ENCODE data around the gene EID3. TPM values are rescaled to one million over a fixed set of nuclear protein-coding genes. Genes with fewer than 3 reads are reported as not detected.

The EID3 gene
- polyA plus RNA-seq, 2 donors = 0.74 to 1.0 TPM

GRCh38 chr12:104295954-104296353 is 7.6 kb upstream of the EID3 start:
- H3K4me1 ChIP-seq (ENCODE audit: control insufficient read depth in 2 of 2, insufficient read depth in 2 of 2, low read length in 1 of 2) = peaks cover 0 to 3% of the 10 kb centered on the region in 2 donors
- H3K36me3 ChIP-seq (ENCODE audit: control insufficient read depth in 2 of 2, insufficient read depth in 2 of 2, low read length in 1 of 2) = peaks cover 3% of the 10 kb centered on the region in 2 donors
- no peak overlapping the region for H3K4me3 ChIP-seq (ENCODE audit: low read depth in 1 of 2, low read length in 2 of 2)

GRCh38 chr12:104296718-104297117 is 6.8 kb upstream of the EID3 start:
- Histone ChIP-seq H3K4me1 (ENCODE audit: control insufficient read depth in 2 of 2, insufficient read depth in 2 of 2, low read length in 1 of 2) (peaks cover 0 to 3% of the 10 kb centered on the region in 2 donors), H3K9me3 (ENCODE audit: control insufficient read depth in 2 of 2, insufficient read depth in 1 of 2, low read depth in 1 of 2, low read length in 1 of 2) (no peaks in the 10 kb centered on the region), H3K27me3 (ENCODE audit: control insufficient read depth in 1 of 2, insufficient read depth in 2 of 2, low read length in 2 of 2) (no peaks in the 10 kb centered on the region), H3K4me3 (ENCODE audit: low read depth in 1 of 2, low read length in 2 of 2) (no peak overlapping the region), H3K36me3 (ENCODE audit: control insufficient read depth in 2 of 2, insufficient read depth in 2 of 2, low read length in 1 of 2) (peaks cover 3% of the 10 kb centered on the region in 2 donors), H3K27ac (ENCODE audit: low read depth in 2 of 2, low read length in 1 of 2) (no peak overlapping the region)
- WGBS, 2 donors = 67 to 75% methylated on average over 4 of the region's 4 CpGs

More at GRCh38 chr12:104295954-104296353, 7.6 kb upstream of the EID3 start:
- no peaks in the 10 kb centered on the region for H3K9me3 ChIP-seq (ENCODE audit: control insufficient read depth in 2 of 2, insufficient read depth in 1 of 2, low read depth in 1 of 2, low read length in 1 of 2)
- H3K27me3 ChIP-seq (ENCODE audit: control insufficient read depth in 1 of 2, insufficient read depth in 2 of 2, low read length in 2 of 2) = no peaks in the 10 kb centered on the region
- WGBS, 2 donors = 81 to 90% methylated on average over 1 of the region's 1 CpG
- H3K27ac ChIP-seq (ENCODE audit: low read depth in 2 of 2, low read length in 1 of 2) = no peak overlapping the region

- Histone ChIP-seq H3K27ac (ENCODE audit: low read depth in 2 of 2, low read length in 1 of 2) (no peak overlapping the region), H3K4me1 (ENCODE audit: control insufficient read depth in 2 of 2, insufficient read depth in 2 of 2, low read length in 1 of 2) (peaks cover 0 to 3% of the 10 kb centered on the region in 2 donors), H3K9me3 (ENCODE audit: control insufficient read depth in 2 of 2, insufficient read depth in 1 of 2, low read depth in 1 of 2, low read length in 1 of 2) (no peaks in the 10 kb centered on the region), H3K36me3 (ENCODE audit: control insufficient read depth in 2 of 2, insufficient read depth in 2 of 2, low read length in 1 of 2) (peaks cover 3% of the 10 kb centered on the region in 2 donors), H3K27me3 (ENCODE audit: control insufficient read depth in 1 of 2, insufficient read depth in 2 of 2, low read length in 2 of 2) (no peaks in the 10 kb centered on the region), H3K4me3 (ENCODE audit: low read depth in 1 of 2, low read length in 2 of 2) (no peak overlapping the region)
- 86 to 87% methylated on average over 10 of the region's 10 CpGs for WGBS, 2 donors
Observed at GRCh38 chr12:104297477-104298113, 5.9 kb upstream of the EID3 start.

- Histone ChIP-seq H3K9me3 (ENCODE audit: control insufficient read depth in 2 of 2, insufficient read depth in 1 of 2, low read depth in 1 of 2, low read length in 1 of 2) (no peaks in the 10 kb centered on the region), H3K4me1 (ENCODE audit: control insufficient read depth in 2 of 2, insufficient read depth in 2 of 2, low read length in 1 of 2) (peaks cover 2 to 3% of the 10 kb centered on the region in 2 donors), H3K36me3 (ENCODE audit: control insufficient read depth in 2 of 2, insufficient read depth in 2 of 2, low read length in 1 of 2) (no peaks in the 10 kb centered on the region), H3K27ac (ENCODE audit: low read depth in 2 of 2, low read length in 1 of 2) (no peak overlapping the region), H3K4me3 (ENCODE audit: low read depth in 1 of 2, low read length in 2 of 2) (no peak overlapping the region), H3K27me3 (ENCODE audit: control insufficient read depth in 1 of 2, insufficient read depth in 2 of 2, low read length in 2 of 2) (no peaks in the 10 kb centered on the region)
- 74 to 81% methylated on average over 6 of the region's 6 CpGs for WGBS, 2 donors
Observed at GRCh38 chr12:104299842-104300481, 3.6 kb upstream of the EID3 start.

- Histone ChIP-seq H3K4me1 (ENCODE audit: control insufficient read depth in 2 of 2, insufficient read depth in 2 of 2, low read length in 1 of 2) (peaks cover 0 to 2% of the 10 kb centered on the region in 2 donors), H3K27me3 (ENCODE audit: control insufficient read depth in 1 of 2, insufficient read depth in 2 of 2, low read length in 2 of 2) (no peaks in the 10 kb centered on the region), H3K9me3 (ENCODE audit: control insufficient read depth in 2 of 2, insufficient read depth in 1 of 2, low read depth in 1 of 2, low read length in 1 of 2) (no peaks in the 10 kb centered on the region), H3K4me3 (ENCODE audit: low read depth in 1 of 2, low read length in 2 of 2) (peak overlapping the region; percentile 51 to 59), H3K27ac (ENCODE audit: low read depth in 2 of 2, low read length in 1 of 2) (peak overlapping the region; percentile 57 to 86), H3K36me3 (ENCODE audit: control insufficient read depth in 2 of 2, insufficient read depth in 2 of 2, low read length in 1 of 2) (no peaks in the 10 kb centered on the region)
- WGBS, 2 donors = 80 to 85% methylated on average over 10 of the region's 10 CpGs
Observed at GRCh38 chr12:104304261-104305009, 896 bp downstream of the EID3 start.

- WGBS, 2 donors = 85 to 91% methylated on average over 2 of the region's 2 CpGs
- Histone ChIP-seq H3K36me3 (ENCODE audit: control insufficient read depth in 2 of 2, insufficient read depth in 2 of 2, low read length in 1 of 2) (peaks cover 0 to 3% of the 10 kb centered on the region in 2 donors), H3K9me3 (ENCODE audit: control insufficient read depth in 2 of 2, insufficient read depth in 1 of 2, low read depth in 1 of 2, low read length in 1 of 2) (no peaks in the 10 kb centered on the region), H3K27ac (ENCODE audit: low read depth in 2 of 2, low read length in 1 of 2) (no peak overlapping the region), H3K4me3 (ENCODE audit: low read depth in 1 of 2, low read length in 2 of 2) (no peak overlapping the region), H3K27me3 (ENCODE audit: control insufficient read depth in 1 of 2, insufficient read depth in 2 of 2, low read length in 2 of 2) (no peaks in the 10 kb centered on the region), H3K4me1 (ENCODE audit: control insufficient read depth in 2 of 2, insufficient read depth in 2 of 2, low read length in 1 of 2) (peaks cover 0 to 2% of the 10 kb centered on the region in 2 donors)
Observed at GRCh38 chr12:104305349-104305748, 1.8 kb downstream of the EID3 start.

- peaks cover 0 to 2% of the 10 kb centered on the region in 2 donors for H3K4me1 ChIP-seq (ENCODE audit: control insufficient read depth in 2 of 2, insufficient read depth in 2 of 2, low read length in 1 of 2)
- 73 to 87% methylated on average over 2 of the region's 2 CpGs for WGBS, 2 donors
- no peak overlapping the region for H3K4me3 ChIP-seq (ENCODE audit: low read depth in 1 of 2, low read length in 2 of 2)
- H3K36me3 ChIP-seq (ENCODE audit: control insufficient read depth in 2 of 2, insufficient read depth in 2 of 2, low read length in 1 of 2) = peaks cover 0 to 3% of the 10 kb centered on the region in 2 donors
- no peaks in the 10 kb centered on the region for H3K27me3 ChIP-seq (ENCODE audit: control insufficient read depth in 1 of 2, insufficient read depth in 2 of 2, low read length in 2 of 2)
- H3K9me3 ChIP-seq (ENCODE audit: control insufficient read depth in 2 of 2, insufficient read depth in 1 of 2, low read depth in 1 of 2, low read length in 1 of 2) = no peaks in the 10 kb centered on the region
- H3K27ac ChIP-seq (ENCODE audit: low read depth in 2 of 2, low read length in 1 of 2) = no peak overlapping the region
Observed at GRCh38 chr12:104306376-104306775, 2.8 kb downstream of the EID3 start.

GRCh38 chr12:104306943-104307654 is 3.6 kb downstream of the EID3 start:
- no peaks in the 10 kb centered on the region for H3K27me3 ChIP-seq (ENCODE audit: control insufficient read depth in 1 of 2, insufficient read depth in 2 of 2, low read length in 2 of 2)
- H3K36me3 ChIP-seq (ENCODE audit: control insufficient read depth in 2 of 2, insufficient read depth in 2 of 2, low read length in 1 of 2) = peaks cover 1 to 3% of the 10 kb centered on the region in 2 donors
- H3K27ac ChIP-seq (ENCODE audit: low read depth in 2 of 2, low read length in 1 of 2) = no peak overlapping the region
- H3K9me3 ChIP-seq (ENCODE audit: control insufficient read depth in 2 of 2, insufficient read depth in 1 of 2, low read depth in 1 of 2, low read length in 1 of 2) = no peaks in the 10 kb centered on the region
- H3K4me1 ChIP-seq (ENCODE audit: control insufficient read depth in 2 of 2, insufficient read depth in 2 of 2, low read length in 1 of 2) = peaks cover 0 to 2% of the 10 kb centered on the region in 2 donors
- no peak overlapping the region for H3K4me3 ChIP-seq (ENCODE audit: low read depth in 1 of 2, low read length in 2 of 2)
- WGBS, 2 donors = 65 to 73% methylated on average over 6 of the region's 6 CpGs

GRCh38 chr12:104307655-104308000 is 4.1 kb downstream of the EID3 start:
- Histone ChIP-seq H3K27me3 (ENCODE audit: control insufficient read depth in 1 of 2, insufficient read depth in 2 of 2, low read length in 2 of 2) (no peaks in the 10 kb centered on the region), H3K4me1 (ENCODE audit: control insufficient read depth in 2 of 2, insufficient read depth in 2 of 2, low read length in 1 of 2) (peaks cover 0 to 2% of the 10 kb centered on the region in 2 donors), H3K9me3 (ENCODE audit: control insufficient read depth in 2 of 2, insufficient read depth in 1 of 2, low read depth in 1 of 2, low read length in 1 of 2) (no peaks in the 10 kb centered on the region), H3K27ac (ENCODE audit: low read depth in 2 of 2, low read length in 1 of 2) (no peak overlapping the region), H3K4me3 (ENCODE audit: low read depth in 1 of 2, low read length in 2 of 2) (no peak overlapping the region), H3K36me3 (ENCODE audit: control insufficient read depth in 2 of 2, insufficient read depth in 2 of 2, low read length in 1 of 2) (peaks cover 3% of the 10 kb centered on the region in 2 donors)
